Measurements from ENCODE around the gene LTB4R2. TPM values are rescaled to one million over a fixed set of nuclear protein-coding genes. Genes with fewer than 3 reads are reported as not detected.

The LTB4R2 gene
- total and polyA plus RNA-seq, 2 of the 8 experiments (the other 6 are each of a cell fraction or from before 2014, with no cell fraction given) = 5.3 to 6.7 TPM

GRCh38 chr14:24264298-24264697, 45.6 kb upstream of the LTB4R2 start:
- peak overlapping the region; percentile 21; the same call in 1 of the 2 replicates for H4K8ac ChIP-seq (ENCODE audit: extremely low read depth, insufficient read depth, low read length)
- H3K23me2 ChIP-seq (ENCODE audit: low read depth, low read length) = 0 out of 2 replicates have a peak, but pooled peaks cover 1% of the 10 kb centered on the region
- peaks cover 0 to 2% (median 0%) of the 10 kb centered on the region in 4 experiments; a peak in 1 of 7 replicates for H3K4me1 ChIP-seq (replicated peaks in 1 of 4; ENCODE audit: control insufficient read depth in 3 of 4, insufficient read depth in 4 of 4, low read length in 3 of 4)
- ChIA-PET POLR2A (ENCODE audit: partially characterized antibody) (interaction anchor here (1.2 to 2.4 kb wide), 4 partner anchors 12 to 43 kb away, joined by 4 to 7 read pairs (median 5); partner anchors contain the start of genes CIDEB and TINF2), CTCF (ENCODE audit: partially characterized antibody) (interaction anchor here (0.9 to 6.2 kb wide), 5 partner anchors 8 to 33 kb away, joined by 3 to 30 read pairs (median 9); partner anchors contain the start of gene TINF2)
- no peaks in the 10 kb centered on the region; a peak in 3 of 8 replicates for H3K36me3 ChIP-seq (ENCODE audit: control insufficient read depth in 2 of 4, insufficient read depth in 4 of 4, low read length in 3 of 4)
- H3K27ac ChIP-seq (ENCODE audit: low read depth, low read length) = no peak overlapping the region
- H3K56ac ChIP-seq (replicated peaks; ENCODE audit: insufficient read length, low read depth, low read length) = no peak overlapping the region
- no peak overlapping the region for H3K23ac ChIP-seq (ENCODE audit: insufficient read length)
- H3K27me3 ChIP-seq (replicated peaks in 1 of 4; ENCODE audit: control insufficient read depth in 3 of 4, extremely low read depth in 1 of 4, insufficient read depth in 3 of 4, low read length in 3 of 4) = no peaks in the 10 kb centered on the region
- H4K91ac ChIP-seq (replicated peaks; ENCODE audit: insufficient read length, low read length) = no peak overlapping the region
- H2BK12ac ChIP-seq (ENCODE audit: low read depth, low read length) = no peak overlapping the region
- no peak overlapping the region for H3K18ac ChIP-seq (ENCODE audit: extremely low read depth, low read length)
- 88% methylated on average over 6 of the region's 6 CpGs; no CpG with 5 or more reads in 1 of the 2 experiments for WGBS, 2 experiments (ENCODE audit: extremely low coverage in 1 of 2, insufficient coverage in 1 of 2, insufficient read length in 1 of 2, insufficient replicate concordance in 2 of 2, low coverage in 1 of 2, low lambda C conversion rate in 2 of 2, missing lambda C conversion rate in 1 of 2)
- H4K20me1 ChIP-seq (replicated peaks in 1 of 2; ENCODE audit: control insufficient read depth in 1 of 2, insufficient read depth in 2 of 2, low read length in 2 of 2) = peaks cover 0 to 2% of the 10 kb centered on the region in 2 experiments
- no peak overlapping the region for H2BK15ac ChIP-seq (ENCODE audit: low read length)
- H3K14ac ChIP-seq (ENCODE audit: insufficient read length) = no peak overlapping the region
- no peaks in the 10 kb centered on the region for H3K79me1 ChIP-seq (ENCODE audit: low read depth, low read length)
- H3K4ac ChIP-seq (replicated peaks; ENCODE audit: insufficient read length, low read depth, low read length) = no peak overlapping the region
- no peak overlapping the region for H4K5ac ChIP-seq (ENCODE audit: insufficient read length, low read depth, low read length)
- H3K9ac ChIP-seq (replicated peaks in 1 of 4; ENCODE audit: extremely low read depth in 1 of 4, low read depth in 3 of 4, low read length in 3 of 4) = no peak overlapping the region
- DNase-seq (ENCODE audit: low read depth in 1 of 2, low spot score in 2 of 2) (no peak), FAIRE-seq (no peak)
- H2AK5ac ChIP-seq (ENCODE audit: low read depth, low read length) = no peak overlapping the region
- H2BK5ac ChIP-seq (ENCODE audit: low read depth, low read length) = no peak overlapping the region
- H2AFZ ChIP-seq (ENCODE audit: low read length) = no peak overlapping the region
- no peak overlapping the region for H3K4me2 ChIP-seq (ENCODE audit: insufficient read depth in 1 of 2, low read depth in 2 of 2, low read length in 2 of 2)
- no peaks in the 10 kb centered on the region for H3K9me3 ChIP-seq (ENCODE audit: insufficient read depth in 2 of 2, low read depth in 1 of 2, low read length in 1 of 2)
- H2BK20ac ChIP-seq (ENCODE audit: low read length) = no peak overlapping the region
- no peak overlapping the region for H2BK120ac ChIP-seq (replicated peaks; ENCODE audit: low read depth, low read length)
- H3K79me2 ChIP-seq (ENCODE audit: control insufficient read depth in 1 of 2, insufficient read depth in 2 of 2, low read length in 2 of 2) = no peaks in the 10 kb centered on the region
- H3K4me3 ChIP-seq (ENCODE audit: extremely low read depth in 1 of 4, insufficient read depth in 2 of 4, low read depth in 3 of 4, low read length in 4 of 4) = no peak overlapping the region
- no peak for TF ChIP-seq RFX5 (IDR thresholded peaks at IDR 0.05; ENCODE audit: borderline replicate concordance, low read depth, low read length)
